ENCODE data around the gene CLDN24.
A peak's percentile ranks its signal among the peaks of the same experiment; 100 is the strongest.

Gene CLDN24

GRCh38 chr4:183320211-183321059 is 1.8 kb downstream of the CLDN24 start, which contains the start of gene CLDN22:
Gene CLDN22 (minus strand): TSS chr4:183320276. CDS start chr4:183320218, 58 bp downstream.
- DNase-seq = no peak

- DNase-seq = no peak
Observed at GRCh38 chr4:183318656-183319055, 3.6 kb downstream of the CLDN24 start.

DNA sequence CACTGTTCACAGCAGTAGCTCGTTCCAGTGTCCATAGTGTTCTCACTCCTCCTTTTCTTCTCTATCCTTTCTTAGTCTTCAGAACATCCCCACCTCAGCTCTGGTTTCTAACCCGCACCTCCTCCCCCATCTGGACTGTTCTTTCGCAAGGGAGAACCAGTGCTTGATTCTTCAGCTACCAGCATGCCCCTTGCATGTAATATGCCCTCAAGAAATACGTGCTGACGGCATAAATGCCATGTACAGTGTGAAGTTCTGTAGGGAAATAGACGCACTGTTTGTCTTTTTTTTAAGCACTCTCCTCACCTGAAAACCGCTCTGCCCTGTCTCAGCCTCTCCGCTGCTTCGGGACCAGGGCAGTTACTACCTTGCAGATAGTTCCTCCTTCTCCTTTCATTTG is 7.4 kb downstream of the CLDN24 start:
- DNase-seq = no peak

DNA sequence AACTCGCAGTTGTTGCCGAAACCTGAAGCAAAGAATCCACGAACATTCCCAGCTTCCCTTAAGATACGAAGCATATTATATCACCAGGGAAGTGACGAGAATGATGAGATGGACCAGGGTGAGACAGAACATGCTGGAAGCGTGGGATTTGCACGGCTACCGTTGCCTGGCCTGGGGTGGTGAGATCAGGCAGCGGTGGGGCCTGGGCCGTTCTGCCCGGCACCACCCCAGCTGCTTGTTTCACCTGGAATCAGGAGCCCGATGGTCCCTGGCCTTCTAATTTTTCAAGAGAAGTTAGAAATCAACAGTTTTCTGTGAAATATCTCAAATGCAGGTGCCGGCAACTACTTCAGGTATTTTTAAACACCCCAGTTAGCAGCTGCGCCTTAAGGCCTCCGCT is 7.9 kb downstream of the CLDN24 start:
- no peak for DNase-seq

DNA sequence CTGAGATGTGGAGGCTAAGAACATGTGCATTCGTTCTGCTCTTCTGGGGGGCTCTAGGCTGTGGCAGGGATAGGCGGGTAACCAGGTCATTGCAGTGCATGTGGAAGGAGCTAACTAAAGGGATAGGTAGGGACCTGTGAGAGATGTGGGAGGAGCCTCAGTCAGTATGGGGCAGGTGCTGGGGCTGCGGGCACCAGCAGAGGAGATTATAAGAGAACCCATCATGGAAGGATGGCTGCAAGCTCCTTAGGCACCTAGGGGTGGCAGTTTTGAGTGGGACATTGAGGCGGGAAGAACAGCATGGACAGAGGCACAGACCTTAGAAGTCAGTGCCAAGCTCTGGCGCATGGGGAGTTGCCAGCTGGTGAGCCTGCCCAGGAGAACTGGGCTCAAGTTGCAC is 9.4 kb downstream of the CLDN24 start:
- DNase-seq = no peak

DNA sequence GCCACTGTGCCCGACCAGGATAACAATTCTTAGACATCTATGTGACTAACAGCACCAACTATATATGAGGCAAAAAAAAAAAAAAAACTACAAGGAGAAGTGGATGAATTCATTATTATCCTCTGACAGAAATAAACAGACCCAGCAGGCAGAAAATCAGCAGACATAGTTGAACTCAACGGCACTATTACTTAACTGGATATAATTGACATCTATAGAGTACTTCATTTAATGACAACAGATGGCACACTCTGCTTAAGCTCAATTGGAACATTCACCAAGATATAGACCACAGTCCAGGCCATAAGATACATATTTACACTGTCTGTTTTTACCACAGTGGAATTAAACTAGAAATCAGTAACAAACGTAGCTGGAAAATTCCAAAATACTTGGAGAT is 15.4 kb downstream of the CLDN24 start:
- no peak for DNase-seq

GRCh38 chr4:183304538-183304937 is 17.7 kb downstream of the CLDN24 start:
- DNase-seq = no peak

DNA sequence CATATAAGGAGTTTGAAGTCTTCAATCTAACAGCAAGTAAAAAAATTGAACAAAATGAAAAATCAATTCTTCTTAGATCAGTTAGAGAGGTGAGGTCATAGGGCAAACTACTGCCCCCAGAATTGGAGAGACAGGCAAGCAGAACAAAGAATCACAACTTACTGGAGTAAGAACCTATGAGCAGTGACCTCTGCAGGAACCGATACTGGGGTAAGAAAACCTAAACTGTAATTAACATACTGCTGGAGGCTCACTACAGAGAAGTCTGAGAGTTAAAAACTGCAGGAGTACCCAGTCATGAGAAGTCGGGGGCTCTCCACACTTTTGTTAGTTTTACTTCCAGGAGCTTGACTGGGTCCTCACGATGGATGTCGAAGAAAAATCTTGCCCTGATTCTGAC is 18.2 kb downstream of the CLDN24 start:
- DNase-seq = no peak

GRCh38 chr4:183303301-183303700 is 18.9 kb downstream of the CLDN24 start:
- DNase-seq = no peak

DNA sequence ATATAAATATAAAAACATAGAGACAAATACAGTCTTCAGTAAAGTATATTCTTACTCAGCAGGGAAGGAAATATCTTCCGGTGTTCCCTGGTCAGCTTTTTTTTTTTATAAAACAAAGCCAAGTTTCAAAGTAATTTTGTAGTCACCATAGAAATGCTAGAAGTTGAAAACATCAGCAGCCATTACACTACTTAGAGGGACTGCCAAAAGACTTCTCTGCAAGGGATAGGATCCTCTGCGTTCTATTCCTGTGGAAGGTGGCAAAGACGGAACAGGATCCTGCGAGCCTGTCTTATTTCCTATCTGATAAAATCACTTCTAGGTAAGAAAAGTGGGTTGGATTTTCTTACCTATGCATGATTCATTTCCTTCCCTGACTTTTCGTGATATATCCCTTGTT is 21.6 kb downstream of the CLDN24 start:
- DNase-seq = no peak

GRCh38 chr4:183300070-183300469 is 22.2 kb downstream of the CLDN24 start:
- DNase-seq = peak; percentile 8

GRCh38 chr4:183299464-183299863 is 22.8 kb downstream of the CLDN24 start:
- no peak for DNase-seq

DNA sequence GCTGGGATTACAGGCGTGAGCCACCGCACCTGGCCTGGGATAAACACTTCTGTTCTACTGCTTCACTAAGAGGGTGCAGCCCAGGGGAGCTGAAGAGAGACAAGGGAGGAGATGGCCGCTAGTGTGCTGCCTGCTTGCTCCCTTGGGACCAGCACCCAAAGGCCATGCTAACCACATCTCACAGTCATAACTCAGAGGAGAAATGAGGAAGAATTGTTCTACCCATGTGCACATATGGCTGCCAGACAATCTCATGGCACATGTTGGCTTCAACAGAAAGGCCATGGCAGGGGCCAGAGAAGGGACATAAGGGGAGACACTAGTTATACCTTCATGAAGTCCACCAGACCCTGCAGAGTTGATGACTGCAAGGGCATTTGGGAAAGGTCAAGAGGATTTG is 24.6 kb downstream of the CLDN24 start:
- DNase-seq = no peak

GRCh38 chr4:183295711-183296110 is 26.5 kb downstream of the CLDN24 start:
- DNase-seq = peak; percentile 6

DNA sequence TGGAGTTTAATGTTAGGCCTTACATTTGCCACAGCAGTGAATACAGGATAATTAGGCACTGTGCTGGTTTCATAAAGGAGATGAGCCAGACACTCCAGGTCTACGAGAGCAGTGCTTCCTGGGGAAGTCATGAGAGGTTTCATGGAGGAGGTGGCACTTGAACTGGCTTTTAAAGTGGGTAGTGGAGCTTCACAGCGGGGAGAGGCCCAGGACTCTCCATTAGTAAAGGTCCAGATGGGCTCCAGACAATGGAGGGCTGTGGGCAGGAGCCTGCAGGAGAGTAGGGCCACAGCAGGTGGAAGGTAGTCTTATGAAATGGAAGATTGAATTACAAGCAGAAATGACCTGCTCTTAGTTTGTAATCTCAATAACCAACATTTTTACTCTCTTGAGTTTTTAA is 31.2 kb downstream of the CLDN24 start:
- no peak for DNase-seq

DNA sequence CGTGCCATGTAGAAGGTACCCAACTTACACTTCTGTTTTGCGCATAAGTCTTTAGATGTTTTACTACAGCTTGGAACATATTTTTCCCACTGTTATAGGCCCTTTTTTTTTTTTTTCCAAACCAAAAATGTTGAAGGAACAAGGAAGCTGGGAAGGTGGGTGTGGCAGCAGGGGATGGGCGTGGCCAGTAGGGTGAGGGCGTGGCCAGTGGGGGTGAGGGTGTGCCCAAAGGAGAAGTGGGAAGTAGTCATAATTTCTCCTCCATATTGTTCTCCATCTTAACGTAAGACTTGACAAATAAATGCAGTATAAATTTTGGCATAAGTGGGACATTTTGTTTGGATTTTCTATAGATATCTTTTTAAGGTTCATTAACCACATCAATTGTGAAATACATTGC is 32.5 kb downstream of the CLDN24 start:
- no peak for DNase-seq

GRCh38 chr4:183288955-183289354 is 33.3 kb downstream of the CLDN24 start:
- no peak for DNase-seq

DNA sequence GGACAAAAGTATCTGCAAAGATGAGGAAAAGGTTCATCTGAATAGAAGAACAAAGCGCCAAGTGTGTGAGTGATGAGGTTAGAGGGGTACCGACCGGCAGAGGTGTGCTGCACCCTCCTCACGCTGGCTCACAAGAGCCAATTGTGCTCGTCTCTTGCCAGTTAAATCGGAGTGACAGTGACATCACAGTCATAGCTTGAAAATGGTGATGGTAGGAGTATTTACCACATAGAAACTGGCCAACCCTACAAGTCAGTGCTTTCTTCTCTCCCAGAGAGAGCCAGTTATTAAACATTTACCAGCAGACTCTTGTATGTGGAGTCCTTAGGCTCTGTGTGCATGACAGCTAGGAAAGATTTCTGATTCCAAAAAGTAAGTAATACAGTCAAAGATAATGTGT is 34.5 kb downstream of the CLDN24 start:
- no peak for DNase-seq

- no peak for DNase-seq
Observed at GRCh38 chr4:183287309-183287659, 34.9 kb downstream of the CLDN24 start.

DNA sequence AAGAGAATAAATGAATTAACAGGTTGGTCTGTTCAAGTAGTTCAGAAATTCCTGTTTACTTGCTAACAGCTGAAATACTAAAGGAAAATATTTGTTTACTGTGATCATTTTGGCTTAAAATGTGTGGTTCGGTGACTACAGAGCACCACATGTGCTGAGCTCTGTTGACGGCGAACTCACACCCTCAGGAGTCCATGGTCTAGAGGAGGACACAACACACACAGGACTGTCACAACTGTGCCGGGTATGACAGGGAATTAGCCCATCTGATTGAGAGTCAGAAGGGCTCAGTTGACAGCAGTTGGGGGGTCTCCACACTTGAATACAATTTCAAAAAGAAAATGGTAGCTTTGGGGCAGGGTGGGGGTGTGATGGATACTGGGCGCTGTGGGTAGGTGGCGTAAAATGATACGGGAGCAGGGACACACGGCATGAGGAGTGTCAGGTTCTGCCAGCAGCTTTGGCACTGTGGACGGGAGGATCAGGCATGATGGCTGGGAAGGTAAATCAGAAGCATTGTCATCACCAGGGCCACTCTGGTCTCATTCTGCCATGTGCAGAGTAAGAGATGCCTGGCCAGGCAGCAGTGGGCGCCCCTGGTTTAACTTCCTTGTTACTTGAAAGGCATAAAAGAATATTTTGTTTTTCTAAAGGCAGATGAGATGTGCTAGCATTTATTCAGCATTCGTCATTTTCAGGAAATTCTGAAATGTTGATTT is 35.5 kb downstream of the CLDN24 start:
- no peak for DNase-seq

GRCh38 chr4:183285886-183286285 is 36.3 kb downstream of the CLDN24 start:
- DNase-seq = no peak

GRCh38 chr4:183284965-183285364 is 37.3 kb downstream of the CLDN24 start:
- peak; percentile 18 for DNase-seq

DNA sequence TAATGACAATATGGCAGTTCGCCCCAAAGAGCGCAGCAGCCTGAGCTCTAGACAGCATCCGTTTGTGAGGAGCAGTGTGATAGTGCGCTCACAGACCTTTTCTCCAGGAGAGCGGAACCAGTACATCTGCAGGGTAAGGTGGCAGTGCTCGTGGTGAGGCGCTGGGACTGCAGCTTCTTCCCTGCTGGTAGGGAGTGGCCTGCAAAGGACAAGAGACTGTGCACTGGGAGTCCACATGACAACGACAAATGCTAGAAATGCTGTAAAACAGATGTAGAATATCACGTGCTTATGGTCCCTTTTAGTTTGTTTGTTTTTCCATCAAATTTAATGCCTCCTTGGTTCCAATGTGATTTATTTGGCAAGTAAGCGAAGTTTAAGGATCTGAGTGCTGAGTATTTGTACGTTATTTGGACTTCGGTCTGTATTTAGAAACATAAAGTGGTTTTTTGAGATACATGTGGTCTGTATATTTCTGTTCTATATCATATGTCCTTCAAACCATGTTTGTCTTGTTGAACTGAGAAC is 37.9 kb downstream of the CLDN24 start:
- no peak for DNase-seq

DNA sequence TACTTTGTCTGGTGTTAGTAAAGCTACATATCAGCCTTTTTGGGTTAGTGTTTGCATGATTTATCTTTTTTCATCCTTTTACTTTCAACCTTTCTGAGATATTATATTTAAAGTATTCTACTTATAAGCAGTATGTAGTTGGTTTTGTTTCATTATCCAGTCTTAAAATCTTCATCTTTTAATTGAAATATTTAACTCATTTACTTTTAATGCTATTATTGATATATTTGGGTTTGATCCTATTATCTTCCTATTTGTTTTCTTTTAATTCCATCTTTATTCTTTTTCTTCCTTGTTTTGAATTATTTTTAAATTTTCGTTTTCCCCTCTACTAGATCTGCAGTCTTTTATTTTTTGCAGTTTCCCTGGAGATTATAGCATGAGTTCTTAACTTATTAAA is 46.1 kb downstream of the CLDN24 start:
- DNase-seq = no peak
